ENCODE measurements around the gene PIP5KL1. TPM values are rescaled to one million over a fixed set of nuclear protein-coding genes. Genes with fewer than 3 reads are reported as not detected.

The PIP5KL1 gene
- total RNA-seq, 6 donors from 2014 or later = 4.1 to 38.8 (median 10.0) TPM

- Histone ChIP-seq H3K4me3 (peak overlapping the region in 3 of 4 donors; percentile 85 to 91 (median 87)), H3K36me3 (peaks cover 0 to 23% (median 9%) of the 10 kb centered on the region in 4 donors), H3K9me3 (no peaks in the 10 kb centered on the region), H3K27me3 (no peaks in the 10 kb centered on the region), H3K4me1 (peaks cover 23 to 50% (median 32%) of the 10 kb centered on the region in 4 donors), H3K27ac (peak overlapping the region in 2 of 4 donors; percentile 78 to 82)
- DNase-seq (peak in 1 of 2 donors; percentile 83), ATAC-seq (ENCODE audit: low FRiP score in 2 of 2) (no peak)
- WGBS, 2 donors = 56 to 60% methylated on average over 21 to 25 of the region's 25 CpGs
- no peak for TF ChIP-seq POLR2A (IDR thresholded peaks at IDR 0.05)
- TF ChIP-seq POLR2AphosphoS5 (IDR thresholded peaks at IDR 0.05) = no peak
- no peak for TF ChIP-seq CTCF (IDR thresholded peaks at IDR 0.05)
- TF ChIP-seq EP300 (IDR thresholded peaks at IDR 0.05) = no peak
These were observed 7.7 kb upstream of the PIP5KL1 start for GRCh38 chr9:127938298-127938690.

- Histone ChIP-seq H3K27ac (peak within 1 kb of the TSS; percentile 43 to 82 (median 73)), H3K36me3 (peaks cover 0 to 23% (median 7%) of the 10 kb centered on the region in 4 donors), H3K9me3 (no peaks in the 10 kb centered on the region), H3K27me3 (no peaks in the 10 kb centered on the region), H3K4me1 (peaks cover 23 to 43% (median 31%) of the 10 kb centered on the region in 4 donors), H3K4me3 (peak within 1 kb of the TSS; percentile 47 to 91 (median 86))
- peak; percentile 88 to 95 for ATAC-seq (ENCODE audit: low FRiP score in 2 of 2)
- 6 to 15% methylated on average over 33 to 60 of the region's 60 CpGs for WGBS, 2 donors
- TF ChIP-seq CTCF (IDR thresholded peaks at IDR 0.05) (peak in 1 of 6 experiments; percentile 6), POLR2AphosphoS5 (IDR thresholded peaks at IDR 0.05) (peak; percentile 84), POLR2A (IDR thresholded peaks at IDR 0.05) (peak in 2 of 4 donors; percentile 63 to 74), EP300 (IDR thresholded peaks at IDR 0.05) (no peak)
- peak; percentile 80 to 93 for DNase-seq
These were observed 7.1 kb upstream of the PIP5KL1 start, which contains the start of gene DPM2 for GRCh38 chr9:127937388-127938297. TSS of gene DPM2 (minus strand) at chr9:127937854. CDS start at chr9:127937820, 34 bp downstream.

- WGBS, 2 donors = 8% methylated on average over 7 of the region's 7 CpGs
- peak overlapping the region; percentile 47 to 91 (median 86) for H3K4me3 ChIP-seq
- TF ChIP-seq CTCF (IDR thresholded peaks at IDR 0.05) (no peak), POLR2AphosphoS5 (IDR thresholded peaks at IDR 0.05) (no peak), POLR2A (IDR thresholded peaks at IDR 0.05) (no peak), EP300 (IDR thresholded peaks at IDR 0.05) (no peak)
- no peak for DNase-seq
- peaks cover 0 to 18% (median 4%) of the 10 kb centered on the region in 4 donors for H3K36me3 ChIP-seq
- no peaks in the 10 kb centered on the region for H3K27me3 ChIP-seq
- peak in 1 of 2 donors; percentile 1 for ATAC-seq (ENCODE audit: low FRiP score in 2 of 2)
- H3K9me3 ChIP-seq = no peaks in the 10 kb centered on the region
- peak overlapping the region; percentile 43 to 82 (median 73) for H3K27ac ChIP-seq
- H3K4me1 ChIP-seq = peaks cover 23 to 37% (median 27%) of the 10 kb centered on the region in 4 donors
These were observed 6.4 kb upstream of the PIP5KL1 start for GRCh38 chr9:127937056-127937387.

GRCh38 chr9:127936347-127936852, 5.8 kb upstream of the PIP5KL1 start:
- no peak for TF ChIP-seq POLR2A (IDR thresholded peaks at IDR 0.05)
- no peak for TF ChIP-seq CTCF (IDR thresholded peaks at IDR 0.05)
- no peak for TF ChIP-seq EP300 (IDR thresholded peaks at IDR 0.05)
- TF ChIP-seq POLR2AphosphoS5 (IDR thresholded peaks at IDR 0.05) = no peak
- DNase-seq (no peak), ATAC-seq (ENCODE audit: low FRiP score in 2 of 2) (no peak)
- peaks cover 25 to 43% (median 26%) of the 10 kb centered on the region in 4 donors for H3K4me1 ChIP-seq
- H3K4me3 ChIP-seq = peak overlapping the region in 3 of 4 donors; percentile 85 to 91 (median 87)
- no peaks in the 10 kb centered on the region for H3K9me3 ChIP-seq
- H3K27me3 ChIP-seq = no peaks in the 10 kb centered on the region
- H3K27ac ChIP-seq = no peak overlapping the region
- 70 to 71% methylated on average over 14 of the region's 14 CpGs for WGBS, 2 donors
- H3K36me3 ChIP-seq = peaks cover 0 to 13% (median 3%) of the 10 kb centered on the region in 4 donors
